Trophoblast cell (in vitro differentiated cells and primary cell): ENCODE data around the gene CDKAL1.

ENCODE experiments used
- DNase-seq, 2 donors: peaks; one replicate each; pipeline ENCODE4 v3.0.0-alpha.2; 2016
- H2AFZ ChIP-seq: 2 replicates; pipeline ENCODE4 v1.6.1; 2013; ENCODE audit warnings: low read length, moderate library complexity, mild to moderate bottlenecking; ENCODE audit not compliant: insufficient read depth, poor library complexity
- H2AK5ac ChIP-seq: 2 replicates; pipeline ENCODE4 v1.6.1; 2013; ENCODE audit warnings: mild to moderate bottlenecking, low read length
- H2BK120ac ChIP-seq: 2 replicates; pipeline ENCODE4 v1.6.1; 2013; ENCODE audit warnings: low read length, mild to moderate bottlenecking, moderate library complexity; ENCODE audit not compliant: insufficient read depth, poor library complexity
- H2BK12ac ChIP-seq: 2 replicates; pipeline ENCODE4 v1.6.1; 2013; ENCODE audit warnings: mild to moderate bottlenecking, low read length, moderate library complexity
- H2BK5ac ChIP-seq: 2 replicates; pipeline ENCODE4 v1.6.1; 2013; ENCODE audit warnings: low read length, low read depth, moderate library complexity, mild to moderate bottlenecking; ENCODE audit not compliant: poor library complexity
- H3K14ac ChIP-seq: 2 replicates; pipeline ENCODE4 v1.6.1; 2013; ENCODE audit warnings: mild to moderate bottlenecking, low read length
- H3K18ac ChIP-seq: 2 replicates; pipeline ENCODE4 v1.6.1; 2013; ENCODE audit warnings: mild to moderate bottlenecking, low read length
- H3K23ac ChIP-seq: 2 replicates; pipeline ENCODE4 v1.6.1; 2013; ENCODE audit warnings: low read length
- H3K27ac ChIP-seq: 2 replicates; pipeline ENCODE4 v1.5.1; 2013; ENCODE audit warnings: low read depth, mild to moderate bottlenecking, inconsistent platforms, low read length, moderate library complexity
- H3K27me3 ChIP-seq: 2 replicates; pipeline ENCODE4 v1.6.1; 2013; ENCODE audit warnings: inconsistent platforms, mild to moderate bottlenecking, low read length, moderate library complexity; ENCODE audit not compliant: insufficient read depth
- H3K36me3 ChIP-seq, 2 experiments: 1 replicate in 1 of 2; 2 replicates in 1 of 2; pipeline ENCODE4 v1.6.1; 2013; ENCODE audit warnings: low read length in 2 of 2, mild to moderate bottlenecking in 2 of 2, moderate library complexity in 1 of 2; ENCODE audit not compliant: insufficient read depth in 2 of 2, control insufficient read depth in 1 of 2
- H3K4ac ChIP-seq: 2 replicates; pipeline ENCODE4 v1.6.1; 2013; ENCODE audit warnings: low read depth, mild to moderate bottlenecking, low read length, moderate library complexity
- H3K4me1 ChIP-seq, 2 experiments: 1 replicate in 1 of 2; 2 replicates in 1 of 2; pipeline ENCODE4 v1.6.1; 2013; ENCODE audit warnings: low read length in 2 of 2, mild to moderate bottlenecking in 2 of 2, moderate library complexity in 1 of 2; ENCODE audit not compliant: insufficient read depth in 2 of 2, control insufficient read depth in 1 of 2
- H3K4me2 ChIP-seq: 2 replicates; pipeline ENCODE4 v1.6.1; 2013; ENCODE audit warnings: inconsistent platforms, mild to moderate bottlenecking, low read length, moderate library complexity
- H3K4me3 ChIP-seq: 2 replicates; pipeline ENCODE4 v1.5.1; 2013; ENCODE audit warnings: mild to moderate bottlenecking, low read depth, low read length, inconsistent platforms
- H3K79me1 ChIP-seq: one replicate; pipeline ENCODE4 v1.6.1; 2013; ENCODE audit warnings: low read length
- H3K79me2 ChIP-seq: 2 replicates; pipeline ENCODE4 v1.6.1; 2013; ENCODE audit warnings: low read length, mild to moderate bottlenecking; ENCODE audit not compliant: control insufficient read depth, insufficient read depth, poor library complexity
- H3K9ac ChIP-seq: 2 replicates; pipeline ENCODE4 v1.6.1; 2013; ENCODE audit warnings: mild to moderate bottlenecking, low read length
- H3K9me3 ChIP-seq: 2 replicates; pipeline ENCODE4 v1.6.1; 2013; ENCODE audit warnings: low read depth, mild to moderate bottlenecking, control low read depth, inconsistent platforms, low read length; ENCODE audit not compliant: insufficient read depth
- H4K12ac ChIP-seq: 2 replicates; pipeline ENCODE4 v1.6.1; 2013; ENCODE audit warnings: low read depth, mild to moderate bottlenecking, low read length, moderate library complexity
- H4K8ac ChIP-seq: 2 replicates; pipeline ENCODE4 v1.6.1; 2013; ENCODE audit warnings: low read depth, mild to moderate bottlenecking, low read length, moderate library complexity
- H4K91ac ChIP-seq: one replicate; pipeline ENCODE4 v1.6.1; 2013; ENCODE audit warnings: low read depth, mild to moderate bottlenecking, low read length, moderate library complexity
- WGBS: extraction: QIAGEN DNeasy Blood & Tissue Kit; methylation state at CpG from one replicate; pipeline ENCODE4 v1.1.7; 2013; ENCODE audit warnings: missing lambda C conversion rate; ENCODE audit not compliant: insufficient read length, insufficient coverage; ENCODE audit errors: extremely low coverage; 5-methylcytosine and 5-hydroxymethylcytosine counted together

The CDKAL1 gene

GRCh38 chr6:21116736-21117135 lies 582.5 kb downstream of the CDKAL1 start:
- DNase-seq: no peak
- no peak overlapping the region for H2BK12ac ChIP-seq
- no peak overlapping the region for H3K27ac ChIP-seq
- H4K12ac ChIP-seq: no peak overlapping the region
- no peaks in the 10 kb centered on the region for H3K27me3 ChIP-seq
- H2AFZ ChIP-seq: no peak overlapping the region
- no peak overlapping the region for H2BK120ac ChIP-seq
- H3K9ac ChIP-seq: no peak overlapping the region
- no peak overlapping the region for H4K8ac ChIP-seq
- no peaks in the 10 kb centered on the region for H3K79me1 ChIP-seq
- no peaks in the 10 kb centered on the region for H3K79me2 ChIP-seq
- H3K4me1 ChIP-seq: no peaks in the 10 kb centered on the region
- H3K36me3 ChIP-seq: no peaks in the 10 kb centered on the region
- no peak overlapping the region for H3K4me2 ChIP-seq
- no peak overlapping the region for H4K91ac ChIP-seq
- H3K18ac ChIP-seq: no peak overlapping the region
- H3K14ac ChIP-seq: no peak overlapping the region
- no CpG with 5 or more reads among the region's 3 CpGs for WGBS
- no peak overlapping the region for H3K4ac ChIP-seq
- H3K9me3 ChIP-seq: no peaks in the 10 kb centered on the region
- H2AK5ac ChIP-seq: no peak overlapping the region
- H3K23ac ChIP-seq: no peak overlapping the region
- H3K4me3 ChIP-seq: no peak overlapping the region
- no peak overlapping the region for H2BK5ac ChIP-seq

GRCh38 chr6:21118216-21118780 lies 584.0 kb downstream of the CDKAL1 start:
- no peak overlapping the region for H3K4me3 ChIP-seq
- H3K4ac ChIP-seq: no peak overlapping the region
- no peak for DNase-seq
- H2BK5ac ChIP-seq: no peak overlapping the region
- no peaks in the 10 kb centered on the region for H3K36me3 ChIP-seq
- no peak overlapping the region for H3K14ac ChIP-seq
- no peak overlapping the region for H3K4me2 ChIP-seq
- H2BK12ac ChIP-seq: no peak overlapping the region
- no peak overlapping the region for H2BK120ac ChIP-seq
- no peak overlapping the region for H2AK5ac ChIP-seq
- no peak overlapping the region for H3K9ac ChIP-seq
- no peaks in the 10 kb centered on the region for H3K79me1 ChIP-seq
- no peaks in the 10 kb centered on the region for H3K4me1 ChIP-seq
- H3K23ac ChIP-seq: no peak overlapping the region
- H2AFZ ChIP-seq: no peak overlapping the region
- no peak overlapping the region for H4K8ac ChIP-seq
- no peak overlapping the region for H4K12ac ChIP-seq
- no CpG with 5 or more reads among the region's 5 CpGs for WGBS
- no peak overlapping the region for H3K27ac ChIP-seq
- no peaks in the 10 kb centered on the region for H3K9me3 ChIP-seq
- no peaks in the 10 kb centered on the region for H3K79me2 ChIP-seq
- no peak overlapping the region for H4K91ac ChIP-seq
- H3K27me3 ChIP-seq: no peaks in the 10 kb centered on the region
- no peak overlapping the region for H3K18ac ChIP-seq

GRCh38 chr6:21121636-21122136 lies 587.4 kb downstream of the CDKAL1 start:
- Histone ChIP-seq H3K27ac (no peak overlapping the region), H2BK12ac (no peak overlapping the region), H3K27me3 (no peaks in the 10 kb centered on the region), H3K9me3 (peaks cover 2% of the 10 kb centered on the region), H3K4ac (no peak overlapping the region), H3K4me1 (no peaks in the 10 kb centered on the region), H3K79me2 (no peaks in the 10 kb centered on the region), H3K4me3 (no peak overlapping the region), H3K14ac (no peak overlapping the region), H2AK5ac (no peak overlapping the region), H2AFZ (no peak overlapping the region), H4K12ac (no peak overlapping the region), H2BK120ac (no peak overlapping the region), H3K79me1 (no peaks in the 10 kb centered on the region), H2BK5ac (no peak overlapping the region), H3K36me3 (no peaks in the 10 kb centered on the region), H4K8ac (no peak overlapping the region), H4K91ac (no peak overlapping the region), H3K4me2 (no peak overlapping the region), H3K23ac (no peak overlapping the region), H3K18ac (no peak overlapping the region), H3K9ac (no peak overlapping the region)
- WGBS: no CpG with 5 or more reads among the region's 3 CpGs
- DNase-seq: no peak

DNA sequence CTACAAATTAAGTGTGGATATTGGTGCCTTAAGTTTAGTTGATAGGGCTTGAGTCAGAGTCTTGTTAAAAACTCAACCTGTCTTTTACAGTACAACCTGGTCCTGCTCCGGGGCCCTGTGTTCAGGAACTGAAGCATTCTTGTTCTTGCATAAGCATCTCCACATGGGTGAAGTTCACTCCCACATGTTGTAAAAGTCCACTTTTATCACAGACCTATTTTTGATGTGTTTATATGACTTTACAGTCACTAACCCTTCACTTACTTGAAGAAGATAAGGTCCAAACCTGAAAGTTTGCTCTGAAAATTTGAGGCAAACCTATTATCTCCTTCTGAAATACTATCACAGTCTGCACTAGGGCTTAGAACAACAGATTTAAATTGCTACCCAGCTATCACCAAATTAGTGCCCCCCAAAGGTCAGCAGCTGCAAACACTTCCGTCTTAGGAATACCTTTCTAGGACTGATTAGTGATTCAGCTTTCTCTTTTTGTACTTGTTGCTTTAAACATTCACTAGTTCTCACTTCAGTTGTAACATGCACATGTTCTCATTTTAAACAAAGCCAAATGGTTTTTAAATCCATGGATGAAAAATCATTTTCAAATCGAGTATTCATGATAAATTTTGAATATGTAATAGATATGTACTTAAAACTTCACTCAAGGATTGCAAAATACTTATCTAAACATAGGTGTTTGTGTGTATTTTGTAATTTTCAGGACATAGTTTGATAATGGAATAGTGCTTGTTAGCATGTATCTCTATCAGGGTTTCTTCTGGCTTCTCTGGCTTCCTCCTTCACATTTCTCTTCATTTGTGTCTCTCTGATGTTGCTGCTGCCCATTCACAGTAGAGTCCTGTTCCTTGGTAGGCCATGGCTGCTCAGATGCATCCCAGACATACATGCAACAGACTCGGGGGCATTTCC lies 589.5 kb downstream of the CDKAL1 start:
- no peak overlapping the region for H2AFZ ChIP-seq
- WGBS: no CpG with 5 or more reads among the region's 4 CpGs
- H3K23ac ChIP-seq: no peak overlapping the region
- no peaks in the 10 kb centered on the region for H3K79me1 ChIP-seq
- no peak overlapping the region for H3K4me3 ChIP-seq
- H4K8ac ChIP-seq: no peak overlapping the region
- no peak overlapping the region for H2AK5ac ChIP-seq
- H3K4me2 ChIP-seq: no peak overlapping the region
- H4K12ac ChIP-seq: no peak overlapping the region
- H3K27ac ChIP-seq: no peak overlapping the region
- no peak overlapping the region for H3K18ac ChIP-seq
- no peak overlapping the region for H3K14ac ChIP-seq
- H3K79me2 ChIP-seq: no peaks in the 10 kb centered on the region
- H3K36me3 ChIP-seq: no peaks in the 10 kb centered on the region
- no peak overlapping the region for H2BK120ac ChIP-seq
- H3K27me3 ChIP-seq: no peaks in the 10 kb centered on the region
- H3K4me1 ChIP-seq: no peaks in the 10 kb centered on the region
- H2BK5ac ChIP-seq: no peak overlapping the region
- no peak overlapping the region for H2BK12ac ChIP-seq
- peaks cover 2% of the 10 kb centered on the region for H3K9me3 ChIP-seq
- H3K4ac ChIP-seq: no peak overlapping the region
- no peak overlapping the region for H4K91ac ChIP-seq
- no peak overlapping the region for H3K9ac ChIP-seq
- DNase-seq: no peak
